HEK293 (cell line): ENCODE data around the gene F8A1.
"Not testable (repeated sequence)": the region's sequence is repeated elsewhere in the genome, so short reads cannot be mapped to it uniquely, and the experiment has no call there.

Experiments used
- MYNN ChIP-seq: fragments of 450-650 bp; formaldehyde crosslinking; IDR thresholded peaks from 2 replicates; pipeline ENCODE4 v1.5.1; 2016; ENCODE audit warnings: missing biosample characterization, missing genetic modification characterization, borderline replicate concordance
- PRDM1 ChIP-seq: fragments of 450-650 bp; formaldehyde crosslinking; IDR thresholded peaks from 2 replicates; pipeline ENCODE4; 2016; ENCODE audit warnings: missing biosample characterization, missing genetic modification characterization
- ZBTB17 ChIP-seq: fragments of 450-650 bp; formaldehyde crosslinking; IDR thresholded peaks from 2 replicates; pipeline ENCODE4 v1.5.1; 2016; ENCODE audit warnings: missing biosample characterization, missing genetic modification characterization
- ZNF341 ChIP-seq: fragments of 450-650 bp; formaldehyde crosslinking; IDR thresholded peaks from 2 replicates; pipeline ENCODE4; 2016; ENCODE audit warnings: low read depth, missing biosample characterization, missing genetic modification characterization
- ZNF626 ChIP-seq: fragments of 450-650 bp; sonication (Bioruptor Pico); formaldehyde crosslinking; IDR thresholded peaks from 2 replicates; pipeline ENCODE4 v1.5.1; 2018; ENCODE audit warnings: missing biosample characterization, missing genetic modification characterization, inconsistent platforms
- TF ChIP-seq, protein P1 (sequence below): fragments of 450-650 bp; formaldehyde crosslinking; IDR thresholded peaks from 2 replicates; pipeline ENCODE4 v1.5.1; 2016; ENCODE audit warnings: missing biosample characterization, missing genetic modification characterization

DNA sequence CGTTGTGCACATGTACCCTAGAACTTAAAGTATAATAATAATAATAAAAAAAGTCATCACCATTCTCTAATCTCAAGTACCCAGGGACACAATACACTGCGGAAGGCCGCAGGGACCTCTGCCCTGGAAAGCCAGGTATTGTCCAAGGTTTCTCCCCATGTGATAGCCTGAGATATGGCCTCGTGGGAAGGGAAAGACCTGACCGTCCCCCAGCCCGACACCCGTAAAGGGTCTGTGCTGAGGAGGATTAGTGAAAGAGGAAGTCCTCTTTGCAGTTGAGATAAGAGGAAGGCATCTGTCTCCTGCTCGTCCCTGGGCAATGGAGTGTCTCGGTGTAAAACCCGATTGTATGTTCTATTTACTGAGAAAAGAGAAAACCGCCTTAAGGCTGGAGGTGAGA lies 24.4 kb downstream of the F8A1 start:
- not testable (repeated sequence) for TF ChIP-seq MYNN, ZNF341, ZBTB17, PRDM1, ZNF626 (tag by site-specific recombination)
- TF ChIP-seq, protein P1, sequence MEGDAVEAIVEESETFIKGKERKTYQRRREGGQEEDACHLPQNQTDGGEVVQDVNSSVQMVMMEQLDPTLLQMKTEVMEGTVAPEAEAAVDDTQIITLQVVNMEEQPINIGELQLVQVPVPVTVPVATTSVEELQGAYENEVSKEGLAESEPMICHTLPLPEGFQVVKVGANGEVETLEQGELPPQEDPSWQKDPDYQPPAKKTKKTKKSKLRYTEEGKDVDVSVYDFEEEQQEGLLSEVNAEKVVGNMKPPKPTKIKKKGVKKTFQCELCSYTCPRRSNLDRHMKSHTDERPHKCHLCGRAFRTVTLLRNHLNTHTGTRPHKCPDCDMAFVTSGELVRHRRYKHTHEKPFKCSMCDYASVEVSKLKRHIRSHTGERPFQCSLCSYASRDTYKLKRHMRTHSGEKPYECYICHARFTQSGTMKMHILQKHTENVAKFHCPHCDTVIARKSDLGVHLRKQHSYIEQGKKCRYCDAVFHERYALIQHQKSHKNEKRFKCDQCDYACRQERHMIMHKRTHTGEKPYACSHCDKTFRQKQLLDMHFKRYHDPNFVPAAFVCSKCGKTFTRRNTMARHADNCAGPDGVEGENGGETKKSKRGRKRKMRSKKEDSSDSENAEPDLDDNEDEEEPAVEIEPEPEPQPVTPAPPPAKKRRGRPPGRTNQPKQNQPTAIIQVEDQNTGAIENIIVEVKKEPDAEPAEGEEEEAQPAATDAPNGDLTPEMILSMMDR = not testable (repeated sequence)
